ENCODE data around the gene CHD9.
A peak's percentile ranks its signal among the peaks of the same experiment; 100 is the strongest.

Gene CHD9

GRCh38 chr16:53126390-53126789 is 71.6 kb downstream of the CHD9 start:
- TF ChIP-seq EZH2phosphoT487 (IDR thresholded peaks at IDR 0.05; ENCODE audit: low read length) = no peak
- TF ChIP-seq CTCF (IDR thresholded peaks at IDR 0.05; ENCODE audit: low read length) = no peak
- TF ChIP-seq EZH2 (optimal IDR thresholded peaks at IDR 0.05; ENCODE audit: low read depth, low read length) = no peak
- Histone ChIP-seq H3K4me1 (ENCODE audit: low read length) (peaks cover 4% of the 10 kb centered on the region; the same call in 1 of the 2 replicates), H2AFZ (ENCODE audit: low read length) (no peak overlapping the region), H3K9ac (ENCODE audit: low read length) (no peak overlapping the region), H3F3A (ENCODE audit: insufficient read depth, low read length) (peaks cover 8% of the 10 kb centered on the region), H3K4me2 (ENCODE audit: low read depth, low read length) (no peak overlapping the region), H3K9me2 (replicated peaks; ENCODE audit: insufficient read depth, low read length) (no peaks in the 10 kb centered on the region), H3K36me3 (replicated peaks; ENCODE audit: insufficient read depth, low read length) (no peaks in the 10 kb centered on the region), H3K79me2 (ENCODE audit: low read length) (no peaks in the 10 kb centered on the region), H3K27me3 (replicated peaks; ENCODE audit: insufficient read depth, low read length) (no peaks in the 10 kb centered on the region), H3K27ac (ENCODE audit: low read length) (no peak overlapping the region), H4K20me1 (ENCODE audit: insufficient read depth, low read length) (no peaks in the 10 kb centered on the region), H3K4me3 (ENCODE audit: low read length) (no peak overlapping the region), H3K9me3 (replicated peaks; ENCODE audit: insufficient read depth, low read length) (no peaks in the 10 kb centered on the region)
- DNase-seq = no peak

GRCh38 chr16:53129281-53130158 is 74.7 kb downstream of the CHD9 start:
- DNase-seq = no peak
- peak overlapping the region; percentile 94 for H3K4me2 ChIP-seq (ENCODE audit: low read depth, low read length)
- peaks cover 8% of the 10 kb centered on the region for H3F3A ChIP-seq (ENCODE audit: insufficient read depth, low read length)
- no peaks in the 10 kb centered on the region for H3K27me3 ChIP-seq (replicated peaks; ENCODE audit: insufficient read depth, low read length)
- TF ChIP-seq EZH2 (optimal IDR thresholded peaks at IDR 0.05; ENCODE audit: low read depth, low read length) = no peak
- no peak for TF ChIP-seq CTCF (IDR thresholded peaks at IDR 0.05; ENCODE audit: low read length)
- no peak for TF ChIP-seq EZH2phosphoT487 (IDR thresholded peaks at IDR 0.05; ENCODE audit: low read length)
- peak overlapping the region; percentile 96 for H2AFZ ChIP-seq (ENCODE audit: low read length)
- peak overlapping the region; percentile 81 for H3K4me3 ChIP-seq (ENCODE audit: low read length)
- no peaks in the 10 kb centered on the region for H4K20me1 ChIP-seq (ENCODE audit: insufficient read depth, low read length)
- H3K4me1 ChIP-seq (ENCODE audit: low read length) = peaks cover 4% of the 10 kb centered on the region; the same call in 1 of the 2 replicates
- H3K9me3 ChIP-seq (replicated peaks; ENCODE audit: insufficient read depth, low read length) = no peaks in the 10 kb centered on the region
- H3K9ac ChIP-seq (ENCODE audit: low read length) = peak overlapping the region; percentile 73
- H3K79me2 ChIP-seq (ENCODE audit: low read length) = peaks cover 18% of the 10 kb centered on the region
- no peaks in the 10 kb centered on the region for H3K9me2 ChIP-seq (replicated peaks; ENCODE audit: insufficient read depth, low read length)
- peak overlapping the region; percentile 63; the same call in 1 of the 2 replicates for H3K27ac ChIP-seq (ENCODE audit: low read length)
- no peaks in the 10 kb centered on the region for H3K36me3 ChIP-seq (replicated peaks; ENCODE audit: insufficient read depth, low read length)

- Histone ChIP-seq H2AFZ (ENCODE audit: low read length) (peak overlapping the region; percentile 96), H3K79me2 (ENCODE audit: low read length) (peaks cover 18% of the 10 kb centered on the region), H3K4me1 (ENCODE audit: low read length) (peaks cover 4% of the 10 kb centered on the region; the same call in 1 of the 2 replicates), H3K9ac (ENCODE audit: low read length) (peak overlapping the region; percentile 79), H3K9me2 (replicated peaks; ENCODE audit: insufficient read depth, low read length) (no peaks in the 10 kb centered on the region), H3K27ac (ENCODE audit: low read length) (peak overlapping the region; percentile 86), H3K4me3 (ENCODE audit: low read length) (peak overlapping the region; percentile 81), H3F3A (ENCODE audit: insufficient read depth, low read length) (peaks cover 8% of the 10 kb centered on the region), H3K9me3 (replicated peaks; ENCODE audit: insufficient read depth, low read length) (no peaks in the 10 kb centered on the region), H3K36me3 (replicated peaks; ENCODE audit: insufficient read depth, low read length) (no peaks in the 10 kb centered on the region), H4K20me1 (ENCODE audit: insufficient read depth, low read length) (no peaks in the 10 kb centered on the region), H3K4me2 (ENCODE audit: low read depth, low read length) (peak overlapping the region; percentile 94), H3K27me3 (replicated peaks; ENCODE audit: insufficient read depth, low read length) (no peaks in the 10 kb centered on the region)
- TF ChIP-seq EZH2phosphoT487 (IDR thresholded peaks at IDR 0.05; ENCODE audit: low read length) (no peak), CTCF (IDR thresholded peaks at IDR 0.05; ENCODE audit: low read length) (peak; percentile 27)
- DNase-seq = peak; percentile 94
These were observed 75.6 kb downstream of the CHD9 start for GRCh38 chr16:53130159-53131049.

All from MM.1S (cell line).